HepG2 (cell line): Measurements from ENCODE around the gene CDH23. TPM values are rescaled to one million over a fixed set of nuclear protein-coding genes. Genes with fewer than 3 reads are reported as not detected.

ENCODE experiments used
- CCAR2 ChIP-seq: fragments of 200-400 bp; formaldehyde crosslinking; optimal IDR thresholded peaks from 2 replicates; pipeline ENCODE3; 2018; ENCODE audit warnings: low read depth, mild to moderate bottlenecking, low read length, moderate library complexity
- CHCHD3 ChIP-seq: sonication (generic); formaldehyde crosslinking; IDR thresholded peaks from 2 replicates; pipeline ENCODE4 v1.8.0; 2022; ENCODE audit warnings: mild to moderate bottlenecking, missing genetic modification reagents, moderate library complexity
- HIVEP1 ChIP-seq: sonication (generic); formaldehyde crosslinking; IDR thresholded peaks from 2 replicates; pipeline ENCODE4 v1.4.0; 2020; ENCODE audit warnings: mild to moderate bottlenecking, missing genetic modification reagents
- HMG20A ChIP-seq: IDR thresholded peaks from 2 replicates; pipeline ENCODE4 v1.6.1; 2016; ENCODE audit warnings: borderline replicate concordance
- NFE2L1 ChIP-seq: sonication (generic); formaldehyde crosslinking; IDR thresholded peaks from 2 replicates; pipeline ENCODE4 v1.4.0; 2020; ENCODE audit warnings: missing genetic modification reagents, mild to moderate bottlenecking, borderline replicate concordance
- RBAK ChIP-seq: sonication (generic); formaldehyde crosslinking; IDR thresholded peaks from 2 replicates; pipeline ENCODE4 v1.5.1; 2020; ENCODE audit warnings: mild to moderate bottlenecking, missing genetic modification reagents
- STAT5B ChIP-seq: sonication (generic); formaldehyde crosslinking; IDR thresholded peaks from 2 replicates; pipeline ENCODE4 v1.4.0; 2020; ENCODE audit warnings: missing genetic modification reagents
- ZNF263 ChIP-seq: sonication (generic); formaldehyde crosslinking; IDR thresholded peaks from 2 replicates; pipeline ENCODE4 v1.4.0; 2020; ENCODE audit warnings: missing genetic modification reagents
- ZNF441 ChIP-seq: sonication (generic); formaldehyde crosslinking; IDR thresholded peaks from 2 replicates; pipeline ENCODE4 v1.7.0; 2021; ENCODE audit warnings: missing genetic modification reagents, borderline replicate concordance
- ZNF605 ChIP-seq: sonication (generic); formaldehyde crosslinking; IDR thresholded peaks from 2 replicates; pipeline ENCODE4 v1.8.0; 2022; ENCODE audit warnings: mild to moderate bottlenecking, missing genetic modification reagents
- polyA plus RNA-seq, 8 experiments: library from polyadenylated mRNA; depleted of rRNA in 3 of 8; stranded (reverse) in 7 of 8; unstranded in 1 of 8; fragments of >200 nt; fragmentation: Illumina TruSeq in 4 of 8; extraction: Trizol in 4 of 8; gene quantifications; 2 replicates each; pipeline versions ENCODE4 v1.2.1 to v1.2.3, GENCODE V29; 2011 to 2016; ENCODE audit warnings: low read depth in 4 of 8, missing spikeins in 1 of 8, mixed read lengths in 1 of 8; ENCODE audit not compliant: insufficient read depth in 1 of 8
- total RNA-seq, 5 experiments: library from RNA; depleted of rRNA; stranded (reverse); fragments of >200 nt; fragmentation: Illumina TruSeq; extraction: Trizol; gene quantifications; 2 replicates each; pipeline ENCODE4 v1.2.3, GENCODE V29; 2016; ENCODE audit warnings: low read depth in 1 of 5
- TF ChIP-seq, protein P1 (sequence below): sonication (generic); formaldehyde crosslinking; IDR thresholded peaks from 2 replicates; pipeline ENCODE4 v1.4.0; 2020; ENCODE audit warnings: missing genetic modification reagents
- TF ChIP-seq, protein P2 (sequence below): sonication (generic); formaldehyde crosslinking; IDR thresholded peaks from 2 replicates; pipeline ENCODE4 v1.4.0; 2020; ENCODE audit warnings: missing genetic modification reagents
- TF ChIP-seq, protein P3 (sequence below): sonication (generic); formaldehyde crosslinking; IDR thresholded peaks from one replicate; pipeline ENCODE4 v1.5.1; 2020; ENCODE audit warnings: mild to moderate bottlenecking, missing genetic modification reagents; ENCODE audit errors: not compliant biosample characterization
- TF ChIP-seq, protein P4 (sequence below): sonication (generic); formaldehyde crosslinking; IDR thresholded peaks from 2 replicates; pipeline ENCODE4 v1.9.0; 2021; ENCODE audit warnings: missing genetic modification reagents, borderline replicate concordance

CDH23 gene
- total and polyA plus RNA-seq, 2 of the 13 experiments (the other 11 are each of a cell fraction or from before 2014, with no cell fraction given), result 0.13 TPM; not detected in 1

DNA sequence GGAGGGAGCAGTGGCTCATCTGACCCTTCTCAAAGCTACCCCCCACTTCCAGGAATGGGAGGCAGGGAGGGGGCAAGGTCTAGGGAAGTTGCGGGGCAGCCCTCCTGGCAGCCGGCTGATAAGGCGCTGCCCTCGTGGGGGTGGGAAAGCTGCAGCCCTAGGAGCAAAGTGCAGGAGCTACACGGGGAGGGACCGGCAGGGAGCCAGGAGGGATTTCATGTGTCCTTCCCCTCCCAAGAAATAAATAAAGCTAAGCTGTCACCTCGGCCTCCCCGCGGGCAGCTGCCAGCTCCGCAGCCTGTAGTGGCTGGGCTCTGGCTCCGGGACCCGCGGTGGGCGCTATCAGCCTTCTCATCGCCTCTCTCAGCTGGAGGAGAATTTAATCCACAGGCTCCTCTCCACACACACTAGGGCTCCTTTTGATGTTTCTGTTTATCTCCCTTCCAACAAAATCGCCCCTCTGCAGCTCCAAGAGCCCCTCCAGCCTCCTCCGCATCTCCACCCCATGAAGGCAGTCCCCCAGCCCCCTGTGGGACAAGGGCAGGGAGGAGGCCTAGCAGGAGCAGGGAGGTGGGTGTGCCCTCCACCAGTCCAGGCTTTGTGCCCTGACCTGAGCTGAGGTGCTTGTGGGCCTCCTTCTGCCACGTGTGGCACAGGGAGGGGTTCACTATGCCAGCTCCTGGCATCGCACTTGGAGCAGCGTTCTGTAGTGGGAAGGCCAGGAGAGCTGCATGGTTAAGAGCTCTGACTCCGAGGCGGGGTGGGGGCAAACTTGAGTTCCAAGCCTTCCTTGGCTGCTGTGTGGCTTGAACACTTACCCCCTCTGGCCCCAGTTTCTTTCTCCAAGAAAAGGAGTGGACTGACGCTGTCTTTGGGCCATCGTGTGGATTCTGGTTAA is 242.4 kb downstream of the CDH23 start (continued):
- TF ChIP-seq STAT5B (CRISPR knock-in tag), result no peak
- no peak for TF ChIP-seq NFE2L1
- TF ChIP-seq CHCHD3 (CRISPR knock-in tag), result no peak
- TF ChIP-seq, protein P1, sequence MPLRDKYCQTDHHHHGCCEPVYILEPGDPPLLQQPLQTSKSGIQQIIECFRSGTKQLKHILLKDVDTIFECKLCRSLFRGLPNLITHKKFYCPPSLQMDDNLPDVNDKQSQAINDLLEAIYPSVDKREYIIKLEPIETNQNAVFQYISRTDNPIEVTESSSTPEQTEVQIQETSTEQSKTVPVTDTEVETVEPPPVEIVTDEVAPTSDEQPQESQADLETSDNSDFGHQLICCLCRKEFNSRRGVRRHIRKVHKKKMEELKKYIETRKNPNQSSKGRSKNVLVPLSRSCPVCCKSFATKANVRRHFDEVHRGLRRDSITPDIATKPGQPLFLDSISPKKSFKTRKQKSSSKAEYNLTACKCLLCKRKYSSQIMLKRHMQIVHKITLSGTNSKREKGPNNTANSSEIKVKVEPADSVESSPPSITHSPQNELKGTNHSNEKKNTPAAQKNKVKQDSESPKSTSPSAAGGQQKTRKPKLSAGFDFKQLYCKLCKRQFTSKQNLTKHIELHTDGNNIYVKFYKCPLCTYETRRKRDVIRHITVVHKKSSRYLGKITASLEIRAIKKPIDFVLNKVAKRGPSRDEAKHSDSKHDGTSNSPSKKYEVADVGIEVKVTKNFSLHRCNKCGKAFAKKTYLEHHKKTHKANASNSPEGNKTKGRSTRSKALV (CRISPR knock-in tag), result no peak
- TF ChIP-seq, protein P2, sequence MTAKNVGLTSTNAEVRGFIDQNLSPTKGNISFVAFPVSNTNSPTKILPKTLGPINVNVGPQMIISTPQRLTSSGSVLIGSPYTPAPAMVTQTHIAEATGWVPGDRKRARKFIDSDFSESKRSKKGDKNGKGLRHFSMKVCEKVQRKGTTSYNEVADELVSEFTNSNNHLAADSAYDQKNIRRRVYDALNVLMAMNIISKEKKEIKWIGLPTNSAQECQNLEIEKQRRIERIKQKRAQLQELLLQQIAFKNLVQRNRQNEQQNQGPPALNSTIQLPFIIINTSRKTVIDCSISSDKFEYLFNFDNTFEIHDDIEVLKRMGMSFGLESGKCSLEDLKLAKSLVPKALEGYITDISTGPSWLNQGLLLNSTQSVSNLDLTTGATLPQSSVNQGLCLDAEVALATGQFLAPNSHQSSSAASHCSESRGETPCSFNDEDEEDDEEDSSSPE (CRISPR knock-in tag), result no peak
- TF ChIP-seq, protein P3, sequence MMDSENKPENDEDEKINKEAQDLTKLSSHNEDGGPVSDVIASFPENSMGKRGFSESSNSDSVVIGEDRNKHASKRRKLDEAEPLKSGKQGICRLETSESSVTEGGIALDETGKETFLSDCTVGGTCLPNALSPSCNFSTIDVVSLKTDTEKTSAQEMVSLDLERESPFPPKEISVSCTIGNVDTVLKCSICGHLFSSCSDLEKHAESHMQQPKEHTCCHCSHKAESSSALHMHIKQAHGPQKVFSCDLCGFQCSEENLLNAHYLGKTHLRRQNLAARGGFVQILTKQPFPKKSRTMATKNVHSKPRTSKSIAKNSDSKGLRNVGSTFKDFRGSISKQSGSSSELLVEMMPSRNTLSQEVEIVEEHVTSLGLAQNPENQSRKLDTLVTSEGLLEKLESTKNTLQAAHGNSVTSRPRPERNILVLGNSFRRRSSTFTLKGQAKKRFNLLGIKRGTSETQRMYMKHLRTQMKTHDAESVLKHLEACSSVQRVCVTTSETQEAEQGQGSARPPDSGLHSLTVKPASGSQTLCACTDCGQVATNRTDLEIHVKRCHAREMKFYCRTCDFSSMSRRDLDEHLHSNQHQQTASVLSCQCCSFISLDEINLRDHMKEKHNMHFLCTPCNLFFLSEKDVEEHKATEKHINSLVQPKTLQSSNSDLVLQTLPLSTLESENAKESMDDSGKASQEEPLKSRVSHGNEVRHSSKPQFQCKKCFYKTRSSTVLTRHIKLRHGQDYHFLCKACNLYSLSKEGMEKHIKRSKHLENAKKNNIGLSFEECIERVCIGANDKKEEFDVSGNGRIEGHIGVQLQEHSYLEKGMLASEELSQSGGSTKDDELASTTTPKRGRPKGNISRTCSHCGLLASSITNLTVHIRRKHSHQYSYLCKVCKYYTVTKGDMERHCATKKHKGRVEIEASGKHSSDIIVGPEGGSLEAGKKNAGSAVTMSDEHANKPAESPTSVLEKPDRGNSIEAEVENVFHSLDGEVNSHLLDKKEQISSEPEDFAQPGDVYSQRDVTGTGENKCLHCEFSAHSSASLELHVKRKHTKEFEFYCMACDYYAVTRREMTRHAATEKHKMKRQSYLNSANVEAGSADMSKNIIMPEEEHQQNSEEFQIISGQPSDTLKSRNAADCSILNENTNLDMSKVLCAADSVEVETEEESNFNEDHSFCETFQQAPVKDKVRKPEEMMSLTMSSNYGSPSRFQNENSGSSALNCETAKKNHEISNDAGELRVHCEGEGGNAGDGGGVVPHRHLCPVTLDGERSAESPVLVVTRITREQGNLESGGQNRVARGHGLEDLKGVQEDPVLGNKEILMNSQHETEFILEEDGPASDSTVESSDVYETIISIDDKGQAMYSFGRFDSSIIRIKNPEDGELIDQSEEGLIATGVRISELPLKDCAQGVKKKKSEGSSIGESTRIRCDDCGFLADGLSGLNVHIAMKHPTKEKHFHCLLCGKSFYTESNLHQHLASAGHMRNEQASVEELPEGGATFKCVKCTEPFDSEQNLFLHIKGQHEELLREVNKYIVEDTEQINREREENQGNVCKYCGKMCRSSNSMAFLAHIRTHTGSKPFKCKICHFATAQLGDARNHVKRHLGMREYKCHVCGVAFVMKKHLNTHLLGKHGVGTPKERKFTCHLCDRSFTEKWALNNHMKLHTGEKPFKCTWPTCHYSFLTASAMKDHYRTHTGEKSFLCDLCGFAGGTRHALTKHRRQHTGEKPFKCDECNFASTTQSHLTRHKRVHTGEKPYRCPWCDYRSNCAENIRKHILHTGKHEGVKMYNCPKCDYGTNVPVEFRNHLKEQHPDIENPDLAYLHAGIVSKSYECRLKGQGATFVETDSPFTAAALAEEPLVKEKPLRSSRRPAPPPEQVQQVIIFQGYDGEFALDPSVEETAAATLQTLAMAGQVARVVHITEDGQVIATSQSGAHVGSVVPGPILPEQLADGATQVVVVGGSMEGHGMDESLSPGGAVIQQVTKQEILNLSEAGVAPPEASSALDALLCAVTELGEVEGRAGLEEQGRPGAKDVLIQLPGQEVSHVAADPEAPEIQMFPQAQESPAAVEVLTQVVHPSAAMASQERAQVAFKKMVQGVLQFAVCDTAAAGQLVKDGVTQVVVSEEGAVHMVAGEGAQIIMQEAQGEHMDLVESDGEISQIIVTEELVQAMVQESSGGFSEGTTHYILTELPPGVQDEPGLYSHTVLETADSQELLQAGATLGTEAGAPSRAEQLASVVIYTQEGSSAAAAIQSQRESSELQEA (CRISPR knock-in tag), result peak; percentile 79
- no peak for TF ChIP-seq ZNF263
- TF ChIP-seq HMG20A (CRISPR knock-in tag), result no peak
- no peak for TF ChIP-seq ZNF605 (CRISPR knock-in tag)
- peak; percentile 21; the same call in 1 of the 2 replicates for TF ChIP-seq HIVEP1 (CRISPR knock-in tag)
- no peak for TF ChIP-seq CCAR2
- no peak for TF ChIP-seq RBAK (CRISPR knock-in tag)
- no peak for TF ChIP-seq ZNF441
- TF ChIP-seq, protein P4, sequence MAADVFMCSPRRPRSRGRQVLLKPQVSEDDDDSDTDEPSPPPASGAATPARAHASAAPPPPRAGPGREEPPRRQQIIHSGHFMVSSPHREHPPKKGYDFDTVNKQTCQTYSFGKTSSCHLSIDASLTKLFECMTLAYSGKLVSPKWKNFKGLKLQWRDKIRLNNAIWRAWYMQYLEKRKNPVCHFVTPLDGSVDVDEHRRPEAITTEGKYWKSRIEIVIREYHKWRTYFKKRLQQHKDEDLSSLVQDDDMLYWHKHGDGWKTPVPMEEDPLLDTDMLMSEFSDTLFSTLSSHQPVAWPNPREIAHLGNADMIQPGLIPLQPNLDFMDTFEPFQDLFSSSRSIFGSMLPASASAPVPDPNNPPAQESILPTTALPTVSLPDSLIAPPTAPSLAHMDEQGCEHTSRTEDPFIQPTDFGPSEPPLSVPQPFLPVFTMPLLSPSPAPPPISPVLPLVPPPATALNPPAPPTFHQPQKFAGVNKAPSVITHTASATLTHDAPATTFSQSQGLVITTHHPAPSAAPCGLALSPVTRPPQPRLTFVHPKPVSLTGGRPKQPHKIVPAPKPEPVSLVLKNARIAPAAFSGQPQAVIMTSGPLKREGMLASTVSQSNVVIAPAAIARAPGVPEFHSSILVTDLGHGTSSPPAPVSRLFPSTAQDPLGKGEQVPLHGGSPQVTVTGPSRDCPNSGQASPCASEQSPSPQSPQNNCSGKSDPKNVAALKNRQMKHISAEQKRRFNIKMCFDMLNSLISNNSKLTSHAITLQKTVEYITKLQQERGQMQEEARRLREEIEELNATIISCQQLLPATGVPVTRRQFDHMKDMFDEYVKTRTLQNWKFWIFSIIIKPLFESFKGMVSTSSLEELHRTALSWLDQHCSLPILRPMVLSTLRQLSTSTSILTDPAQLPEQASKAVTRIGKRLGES, result no peak
